HCT116 (cell line): ENCODE measurements around the gene SNAP29. TPM values are rescaled to one million over a fixed set of nuclear protein-coding genes. Genes with fewer than 3 reads are reported as not detected.

Experiments used
- ATAC-seq: fragments of 200-7000 bp; cut with Tn5 transposase; 2 replicates; pipeline ENCODE4 v1.9.1; 2020; ENCODE audit warnings: mild to moderate bottlenecking, moderate library complexity
- BruUV-seq: library from RNA; stranded (reverse); fragments of 400-500 nt; replicated peaks from 2 replicates; lab custom pipeline; 2021; lab: Mats Ljungman, UMichigan
- CTCF ChIA-PET: fragments of 300-600 bp; sonication (Branson Sonifier 250); formaldehyde crosslinking; loops from one replicate; lab custom pipeline; 2021; ENCODE audit warnings: antibody characterized with exemption; lab: Charles Lee
- POLR2A ChIA-PET: fragments of 300-600, 350-600 bp; sonication (Branson Sonifier 250); formaldehyde crosslinking; loops from one replicate; lab custom pipeline; 2021; ENCODE audit warnings: antibody characterized with exemption; lab: Charles Lee
- RAD21 ChIA-PET, 2 experiments: fragments of 300-600 bp; sonication (Branson Sonifier 250); formaldehyde crosslinking; loops; one replicate each; lab custom pipeline; 2023; ENCODE audit warnings: low total read pairs in 2 of 2; ENCODE audit not compliant: uncharacterized antibody in 2 of 2, unreplicated experiment in 2 of 2, low non-redundant PET in 1 of 2; lab: Charles Lee
- DNase-seq: peaks from one replicate; pipeline ENCODE4 v3.0.0-alpha.2; 2010; ENCODE audit warnings: low read depth, low spot score
- H2AFZ ChIP-seq: fragments of 200-600 bp; shearing (Covaris generic), sonication (generic); 2 replicates; pipeline ENCODE4 v1.6.1; 2017; ENCODE audit warnings: low read depth, mixed run types, mixed read lengths, antibody characterized with exemption, low read length; ENCODE audit not compliant: poor library complexity, severe bottlenecking
- H3K27ac ChIP-seq: 2 replicates; pipeline ENCODE4 v1.5.1; 2012; ENCODE audit warnings: low read depth, low read length
- H3K27me3 ChIP-seq: fragments of 200-600 bp; sonication (generic); 2 replicates; pipeline ENCODE4 v1.6.1; 2016; ENCODE audit warnings: mixed run types, low read length, mixed read lengths; ENCODE audit not compliant: insufficient read depth
- H3K36me3 ChIP-seq, 2 experiments: fragments of 200-500 bp in 1 of 2; fragments of 200-600 bp in 1 of 2; sonication (Bioruptor generic) in 1 of 2; sonication (generic) in 1 of 2; 2 replicates each; pipeline versions ENCODE4 v1.5.1 to v1.6.1; 2014 to 2016; ENCODE audit warnings: low read length in 2 of 2, inconsistent platforms in 1 of 2, mixed read lengths in 1 of 2, mixed run types in 1 of 2; ENCODE audit not compliant: insufficient read depth in 2 of 2, control insufficient read depth in 1 of 2
- H3K4me1 ChIP-seq, 2 experiments: fragments of 200-600 bp in 1 of 2; sonication (generic) in 1 of 2; 2 replicates each; pipeline versions ENCODE4 v1.5.1 to v1.6.1; 2012 to 2017; ENCODE audit warnings: low read length in 2 of 2, inconsistent platforms in 1 of 2, mild to moderate bottlenecking in 1 of 2, mixed read lengths in 1 of 2, mixed run types in 1 of 2, moderate library complexity in 1 of 2; ENCODE audit not compliant: insufficient read depth in 2 of 2, control insufficient read depth in 1 of 2
- H3K4me2 ChIP-seq: fragments of 200-600 bp; sonication (generic); 2 replicates; pipeline ENCODE4 v1.6.1; 2017; ENCODE audit warnings: mixed run types, low read length, mixed read lengths
- H3K4me3 ChIP-seq, 2 experiments: fragments of 200-600 bp in 1 of 2; sonication (generic) in 1 of 2; replicated peaks in 1 of 2; 2 replicates each; pipeline ENCODE4 v1.5.1; 2011 to 2016; ENCODE audit warnings: low read length in 2 of 2, control low read depth in 1 of 2, low read depth in 1 of 2, mild to moderate bottlenecking in 1 of 2, mixed read lengths in 1 of 2, mixed run types in 1 of 2
- H3K79me2 ChIP-seq: fragments of 200-600 bp; sonication (generic); 2 replicates; pipeline ENCODE4 v1.6.1; 2017; ENCODE audit warnings: mild to moderate bottlenecking, mixed run types, low read length, moderate library complexity, mixed read lengths; ENCODE audit not compliant: insufficient read depth
- H3K9ac ChIP-seq: fragments of 200-600 bp; sonication (generic); 2 replicates; pipeline ENCODE4 v1.6.1; 2016; ENCODE audit warnings: low read length, mixed read lengths
- H3K9me2 ChIP-seq: fragments of 200-600 bp; sonication (generic), shearing (Covaris generic); 2 replicates; pipeline ENCODE4 v1.6.1; 2017; ENCODE audit warnings: mixed run types, mild to moderate bottlenecking, moderate library complexity; ENCODE audit not compliant: insufficient read depth
- H3K9me3 ChIP-seq, 2 experiments: fragments of 200-500 bp in 1 of 2; fragments of 200-600 bp in 1 of 2; sonication (Bioruptor generic) in 1 of 2; sonication (generic) in 1 of 2; 2 replicates each; pipeline ENCODE4 v1.6.1; 2014 to 2017; ENCODE audit warnings: low read length in 2 of 2, mixed read lengths in 2 of 2, inconsistent platforms in 1 of 2, low read depth in 1 of 2, mild to moderate bottlenecking in 1 of 2, mixed run types in 1 of 2, moderate library complexity in 1 of 2; ENCODE audit not compliant: control insufficient read depth in 1 of 2, insufficient read depth in 1 of 2
- H4K20me1 ChIP-seq: fragments of 200-600 bp; sonication (generic), shearing (Covaris generic); 2 replicates; pipeline ENCODE4 v1.6.1; 2017; ENCODE audit warnings: mixed run types, mild to moderate bottlenecking, moderate library complexity; ENCODE audit not compliant: insufficient read depth
- CTCF ChIP-seq, 3 experiments: fragments of 200-600 bp in 1 of 3; sonication (generic) in 1 of 3; IDR thresholded peaks in 2 of 3; conservative IDR thresholded peaks in 1 of 3; 2 replicates each; pipeline ENCODE4 v1.5.1; 2012 to 2017; ENCODE audit warnings: low read depth in 2 of 3, low read length in 2 of 3, antibody characterized with exemption in 1 of 3, borderline replicate concordance in 1 of 3, control low read depth in 1 of 3, mild to moderate bottlenecking in 1 of 3, mixed read lengths in 1 of 3, mixed run types in 1 of 3, moderate library complexity in 1 of 3; ENCODE audit not compliant: insufficient read depth in 1 of 3
- SRF ChIP-seq: IDR thresholded peaks from 2 replicates; pipeline ENCODE4 v1.6.1; 2012; ENCODE audit warnings: low read depth
- intact Hi-C: fragments of 100-400 bp; cut with micrococcal nuclease; formaldehyde crosslinking; loops from 2 replicates; pipeline ENCODE4 v1.10.0; 2022
- total RNA-seq: library from RNA; stranded (reverse); gene quantifications from one replicate; pipeline ENCODE4 v1.2.1, GENCODE V29; 2021; ENCODE audit not compliant: unreplicated experiment

Gene SNAP29
- total RNA-seq, 1 experiment from 2014 or later: 27.3 TPM

GRCh38 chr22:20887375-20887774 is 28.6 kb downstream of the SNAP29 start:
- Histone ChIP-seq H3K36me3 (peaks cover 0 to 10% of the 10 kb centered on the region in 2 experiments; a peak in 3 of 4 replicates), H3K9me3 (no peaks in the 10 kb centered on the region), H3K27ac (no peak overlapping the region), H3K4me1 (peaks cover 3 to 9% of the 10 kb centered on the region in 2 experiments; a peak in 3 of 4 replicates), H2AFZ (no peak overlapping the region), H3K9ac (no peak overlapping the region), H3K27me3 (no peaks in the 10 kb centered on the region), H3K4me2 (no peak overlapping the region), H3K4me3 (no peak overlapping the region), H4K20me1 (no peaks in the 10 kb centered on the region), H3K9me2 (no peaks in the 10 kb centered on the region), H3K79me2 (no peaks in the 10 kb centered on the region)
- TF ChIP-seq SRF: no peak
- ATAC-seq: no peak
- BruUV-seq: no TSS peak
- DNase-seq: no peak
- POLR2A ChIA-PET: no interaction called here
- CTCF ChIA-PET: no interaction called here
- intact Hi-C loops: no loop called here
- RAD21 ChIA-PET: no interaction called here

- Histone ChIP-seq H3K9me2 (no peaks in the 10 kb centered on the region), H3K27ac (no peak overlapping the region), H3K79me2 (no peaks in the 10 kb centered on the region), H3K27me3 (no peaks in the 10 kb centered on the region), H3K9me3 (no peaks in the 10 kb centered on the region), H2AFZ (no peak overlapping the region), H3K4me2 (no peak overlapping the region), H3K4me3 (no peak overlapping the region), H3K9ac (no peak overlapping the region), H4K20me1 (no peaks in the 10 kb centered on the region), H3K36me3 (peaks cover 0 to 6% of the 10 kb centered on the region in 2 experiments; a peak in 2 of 4 replicates), H3K4me1 (peaks cover 3 to 9% of the 10 kb centered on the region in 2 experiments; a peak in 3 of 4 replicates)
- ChIA-PET CTCF (interaction anchor here (1.0 kb wide), 1 partner anchor 28 kb away, joined by 3 read pairs; the partner anchor contains the start of gene CRKL), RAD21 (no interaction called here), POLR2A (no interaction called here)
- ATAC-seq (no peak), DNase-seq (no peak)
- BruUV-seq: no TSS peak
- TF ChIP-seq CTCF (IDR thresholded peaks at IDR 0.05 in 2 of 3, conservative IDR thresholded peaks at IDR 0.05 in 1 of 3; ENCODE audit: borderline replicate concordance in 1 of 3, insufficient read depth in 1 of 3, low read depth in 2 of 3, low read length in 2 of 3): no peak
- intact Hi-C loops: no loop called here
Measured at GRCh38 chr22:20889025-20889704, 30.4 kb downstream of the SNAP29 start.
